Neural cell (in vitro differentiated cells): ENCODE data around the gene PUM2. TPM values are rescaled to one million over a fixed set of nuclear protein-coding genes. Genes with fewer than 3 reads are reported as not detected.

ENCODE experiments used
- H2AFZ ChIP-seq: fragments of 200-600, 300-800 bp; sonication (generic), shearing (Covaris generic); 2 replicates; pipeline ENCODE4 v1.6.0; 2014; ENCODE audit warnings: low read depth, mild to moderate bottlenecking, antibody characterized with exemption, low read length, moderate library complexity
- H3F3A ChIP-seq: fragments of 200-600 bp; shearing (Covaris generic); 2 replicates; pipeline ENCODE4 v1.6.1; 2016; ENCODE audit warnings: mild to moderate bottlenecking, moderate library complexity, mixed read lengths, antibody characterized with exemption, low read length; ENCODE audit not compliant: insufficient read depth, poor library complexity, severe bottlenecking
- H3K27ac ChIP-seq: fragments of 200-600, 300-800 bp; sonication (generic), shearing (Covaris generic); 2 replicates; pipeline ENCODE4 v1.5.1; 2014; ENCODE audit warnings: mild to moderate bottlenecking, low read length, moderate library complexity
- H3K27me3 ChIP-seq: fragments of 300-800, 200-600 bp; sonication (generic), shearing (Covaris generic); 2 replicates; pipeline ENCODE4 v1.6.0; 2014; ENCODE audit warnings: mild to moderate bottlenecking, low read depth, low read length, moderate library complexity; ENCODE audit not compliant: insufficient read depth
- H3K36me3 ChIP-seq: fragments of 300-800, 200-600 bp; sonication (generic), shearing (Covaris generic); 2 replicates; pipeline ENCODE4 v1.5.1; 2014; ENCODE audit warnings: mild to moderate bottlenecking, antibody characterized with exemption, low read length, moderate library complexity; ENCODE audit not compliant: insufficient read depth
- H3K4me2 ChIP-seq: fragments of 300-800, 200-600 bp; sonication (generic), shearing (Covaris generic); 2 replicates; pipeline ENCODE4 v1.6.0; 2014; ENCODE audit warnings: mild to moderate bottlenecking, low read length
- H3K4me3 ChIP-seq: fragments of 300-800, 200-600 bp; sonication (generic), shearing (Covaris generic); 2 replicates; pipeline ENCODE4 v1.5.1; 2014; ENCODE audit warnings: mild to moderate bottlenecking, low read length, moderate library complexity
- H3K79me2 ChIP-seq: fragments of 200-600 bp; shearing (Covaris generic); replicated peaks from 2 replicates; pipeline ENCODE4 v1.6.0; 2014; ENCODE audit warnings: mild to moderate bottlenecking, low read length, moderate library complexity; ENCODE audit not compliant: insufficient read depth
- H3K9ac ChIP-seq: fragments of 300-800, 200-600 bp; sonication (generic), shearing (Covaris generic); 2 replicates; pipeline ENCODE4 v1.6.1; 2016; ENCODE audit warnings: mild to moderate bottlenecking, low read length, mixed read lengths
- H3K9me2 ChIP-seq: fragments of 200-600 bp; shearing (Covaris generic); 2 replicates; pipeline ENCODE4 v1.6.1; 2016; ENCODE audit warnings: mild to moderate bottlenecking, low read length, mixed read lengths; ENCODE audit not compliant: insufficient read depth
- H3K9me3 ChIP-seq: fragments of 200-600, 300-800 bp; sonication (generic), shearing (Covaris generic); 2 replicates; pipeline ENCODE4 v1.6.1; 2016; ENCODE audit warnings: mild to moderate bottlenecking, mixed run types, low read length, moderate library complexity, mixed read lengths
- H4K20me1 ChIP-seq: fragments of 200-600 bp; shearing (Covaris generic); 2 replicates; pipeline ENCODE4 v1.6.1; 2016; ENCODE audit warnings: mild to moderate bottlenecking, mixed run types; ENCODE audit not compliant: insufficient read depth
- CTCF ChIP-seq: fragments of 450-650 bp; IDR thresholded peaks from 2 replicates; pipeline ENCODE4 v1.5.1; 2014; ENCODE audit warnings: antibody characterized with exemption, mild to moderate bottlenecking, moderate library complexity; ENCODE audit not compliant: poor library complexity, severe bottlenecking
- EP300 ChIP-seq: fragments of 450-650 bp; conservative IDR thresholded peaks from 2 replicates; pipeline ENCODE4 v1.6.1; 2014; ENCODE audit warnings: antibody characterized with exemption, mild to moderate bottlenecking, moderate library complexity; ENCODE audit not compliant: poor library complexity, severe bottlenecking
- EZH2 ChIP-seq: fragments of 200-600, 300-800 bp; shearing (Covaris generic), sonication (generic); IDR thresholded peaks from 2 replicates; pipeline ENCODE4 v1.6.1; 2014; ENCODE audit warnings: antibody characterized with exemption, low read length, borderline replicate concordance, mild to moderate bottlenecking; ENCODE audit not compliant: insufficient read depth, poor library complexity, severe bottlenecking
- MXI1 ChIP-seq: fragments of 450-650 bp; conservative IDR thresholded peaks from 2 replicates; pipeline ENCODE4 v1.6.1; 2014; ENCODE audit warnings: antibody characterized with exemption, mild to moderate bottlenecking; ENCODE audit not compliant: poor library complexity, severe bottlenecking
- POLR2AphosphoS5 ChIP-seq: IDR thresholded peaks from 2 replicates; pipeline ENCODE4 v1.6.1; 2012
- RAD21 ChIP-seq: fragments of 450-650 bp; conservative IDR thresholded peaks from 2 replicates; pipeline ENCODE4 v1.6.1; 2014; ENCODE audit warnings: antibody characterized with exemption, mild to moderate bottlenecking, moderate library complexity
- REST ChIP-seq: IDR thresholded peaks from 2 replicates; pipeline ENCODE4 v1.6.1; 2012; ENCODE audit warnings: borderline replicate concordance
- SMC3 ChIP-seq: fragments of 450-650 bp; conservative IDR thresholded peaks from 2 replicates; pipeline ENCODE4 v1.6.1; 2014; ENCODE audit warnings: antibody characterized with exemption, mild to moderate bottlenecking, moderate library complexity; ENCODE audit not compliant: poor library complexity
- TAF1 ChIP-seq: IDR thresholded peaks from 2 replicates; pipeline ENCODE4 v1.6.1; 2012; ENCODE audit warnings: low read depth
- polyA plus RNA-seq: library from polyadenylated mRNA; depleted of rRNA; stranded (reverse); fragments of >200 nt; gene quantifications from 2 replicates; pipeline ENCODE4 v1.2.3, GENCODE V29; 2014

The PUM2 gene
- polyA plus RNA-seq, 1 donor from 2014 or later = 37.0 TPM

GRCh38 chr2:20211420-20211819 is 139.2 kb downstream of the PUM2 start:
- H3F3A ChIP-seq = no peaks in the 10 kb centered on the region
- no peaks in the 10 kb centered on the region for H3K9me2 ChIP-seq
- no peak overlapping the region for H3K4me3 ChIP-seq
- H3K4me2 ChIP-seq = no peak overlapping the region
- no peaks in the 10 kb centered on the region for H3K27me3 ChIP-seq
- H3K36me3 ChIP-seq = no peaks in the 10 kb centered on the region
- no peak overlapping the region for H2AFZ ChIP-seq
- no peaks in the 10 kb centered on the region for H3K79me2 ChIP-seq
- TF ChIP-seq RAD21 (no peak), TAF1 (no peak), MXI1 (no peak), CTCF (no peak), REST (no peak), EP300 (no peak), SMC3 (no peak), EZH2 (no peak)
- no peaks in the 10 kb centered on the region for H3K9me3 ChIP-seq
- no peaks in the 10 kb centered on the region for H4K20me1 ChIP-seq
- H3K9ac ChIP-seq = no peak overlapping the region
- no peak overlapping the region for H3K27ac ChIP-seq

- Histone ChIP-seq H2AFZ (no peak overlapping the region), H3K4me3 (no peak overlapping the region), H3K36me3 (no peaks in the 10 kb centered on the region), H3K79me2 (no peaks in the 10 kb centered on the region), H3F3A (no peaks in the 10 kb centered on the region), H3K9ac (no peak overlapping the region), H3K27ac (no peak overlapping the region), H3K4me2 (no peak overlapping the region), H3K9me2 (no peaks in the 10 kb centered on the region), H3K27me3 (no peaks in the 10 kb centered on the region), H3K9me3 (no peaks in the 10 kb centered on the region), H4K20me1 (no peaks in the 10 kb centered on the region)
- TF ChIP-seq CTCF = no peak
- TF ChIP-seq RAD21 = no peak
- no peak for TF ChIP-seq REST
- TF ChIP-seq MXI1 = no peak
- no peak for TF ChIP-seq SMC3
- TF ChIP-seq EZH2 = no peak
- TF ChIP-seq EP300 = no peak
- no peak for TF ChIP-seq POLR2AphosphoS5
- TF ChIP-seq TAF1 = no peak
Observed at GRCh38 chr2:20210462-20210861, 140.2 kb downstream of the PUM2 start.
